ENCODE results near the gene PROS1. TPM values are rescaled to one million over a fixed set of nuclear protein-coding genes. Genes with fewer than 3 reads are reported as not detected.
"Not testable (repeated sequence)": the region's sequence is repeated elsewhere in the genome, so short reads cannot be mapped to it uniquely, and the experiment has no call there.

PROS1 gene
- total RNA-seq, 4 donors from 2014 or later, result 20.0 to 84.4 (median 39.9) TPM

DNA sequence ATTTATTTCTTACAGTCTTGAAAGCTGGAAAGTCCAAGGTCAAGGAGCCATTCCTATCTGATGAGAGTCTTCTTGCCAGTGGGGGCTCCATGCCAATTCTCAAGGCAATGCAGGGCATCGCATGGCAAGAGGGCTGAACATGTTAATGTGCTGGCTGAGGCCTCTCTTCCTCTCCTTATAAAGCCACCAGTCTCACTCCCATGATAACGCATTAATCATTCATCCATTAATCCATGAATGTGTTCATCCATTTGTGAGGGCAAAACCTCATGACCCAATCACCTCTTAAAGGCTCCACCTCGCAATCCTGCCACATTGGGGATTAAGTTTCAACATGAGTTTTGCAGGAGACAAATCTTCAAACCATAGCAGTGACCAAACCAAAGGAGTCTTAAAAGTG, 118.3 kb downstream of the PROS1 start:
- TF ChIP-seq, protein P1, sequence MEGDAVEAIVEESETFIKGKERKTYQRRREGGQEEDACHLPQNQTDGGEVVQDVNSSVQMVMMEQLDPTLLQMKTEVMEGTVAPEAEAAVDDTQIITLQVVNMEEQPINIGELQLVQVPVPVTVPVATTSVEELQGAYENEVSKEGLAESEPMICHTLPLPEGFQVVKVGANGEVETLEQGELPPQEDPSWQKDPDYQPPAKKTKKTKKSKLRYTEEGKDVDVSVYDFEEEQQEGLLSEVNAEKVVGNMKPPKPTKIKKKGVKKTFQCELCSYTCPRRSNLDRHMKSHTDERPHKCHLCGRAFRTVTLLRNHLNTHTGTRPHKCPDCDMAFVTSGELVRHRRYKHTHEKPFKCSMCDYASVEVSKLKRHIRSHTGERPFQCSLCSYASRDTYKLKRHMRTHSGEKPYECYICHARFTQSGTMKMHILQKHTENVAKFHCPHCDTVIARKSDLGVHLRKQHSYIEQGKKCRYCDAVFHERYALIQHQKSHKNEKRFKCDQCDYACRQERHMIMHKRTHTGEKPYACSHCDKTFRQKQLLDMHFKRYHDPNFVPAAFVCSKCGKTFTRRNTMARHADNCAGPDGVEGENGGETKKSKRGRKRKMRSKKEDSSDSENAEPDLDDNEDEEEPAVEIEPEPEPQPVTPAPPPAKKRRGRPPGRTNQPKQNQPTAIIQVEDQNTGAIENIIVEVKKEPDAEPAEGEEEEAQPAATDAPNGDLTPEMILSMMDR (IDR thresholded peaks at IDR 0.05), result no peak
- TF ChIP-seq POLR2A (IDR thresholded peaks at IDR 0.05), result no peak
- Histone ChIP-seq H3K27me3 (no peaks in the 10 kb centered on the region), H3K9me3 (no peaks in the 10 kb centered on the region), H3K4me3 (replicated peaks in 1 of 3) (no peak overlapping the region), H3K27ac (no peak overlapping the region), H3K4me1 (no peaks in the 10 kb centered on the region), H3K36me3 (no peaks in the 10 kb centered on the region)
- 83 to 89% methylated on average over 3 of the region's 3 CpGs for WGBS, 2 donors
- intact Hi-C loops (cut with DNase I), result no loop called here
- no peak for DNase-seq

DNA sequence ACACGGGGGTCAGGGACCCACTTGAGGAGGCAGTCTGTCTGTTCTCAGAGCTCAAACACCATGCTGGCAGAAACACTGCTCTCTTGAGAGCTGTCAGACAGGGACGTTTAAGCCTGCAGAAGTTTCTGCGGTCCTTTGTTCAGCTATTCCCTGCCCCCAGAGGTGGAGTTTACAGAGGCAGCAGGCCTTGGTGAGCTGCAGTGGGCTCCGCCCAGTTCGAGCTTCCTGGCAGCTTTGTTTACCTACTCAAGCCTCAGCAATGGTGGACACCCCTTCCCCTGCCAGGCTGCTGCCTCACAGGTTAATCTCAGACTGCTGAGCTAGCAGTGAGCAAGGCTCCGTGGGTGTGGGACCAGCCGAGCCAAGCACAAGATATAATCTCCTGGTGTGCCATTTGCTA, 121.5 kb downstream of the PROS1 start:
- H3K36me3 ChIP-seq; intact Hi-C loops (cut with DNase I); H3K4me1 ChIP-seq; DNase-seq; H3K4me3 ChIP-seq (replicated peaks in 1 of 3); H3K9me3 ChIP-seq; H3K27ac ChIP-seq; H3K27me3 ChIP-seq: not testable (repeated sequence)
- whole genome bisulfite sequencing, 2 donors, result 78 to 79% methylated on average over 6 to 7 of the region's 7 CpGs

DNA sequence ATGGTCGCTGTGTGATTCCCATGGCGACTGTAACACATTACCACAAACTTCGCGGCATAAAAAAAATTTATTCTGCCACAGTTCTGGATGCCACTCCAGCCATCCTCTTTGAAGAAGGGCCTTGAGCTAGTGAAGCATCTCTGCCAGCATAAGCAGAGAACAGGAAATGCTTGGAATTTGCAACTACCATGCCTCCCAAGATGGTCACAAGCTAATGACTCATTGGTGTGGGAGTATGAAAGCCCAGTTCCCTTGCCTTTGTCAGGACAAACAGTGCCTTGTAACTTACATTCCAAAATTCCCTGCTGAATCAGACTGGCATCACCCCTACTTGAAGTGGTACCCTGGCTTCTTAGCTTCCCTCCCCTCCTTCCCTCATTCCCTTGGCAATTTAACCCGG, 129.7 kb downstream of the PROS1 start:
- Histone ChIP-seq H3K27ac (no peak overlapping the region), H3K4me1 (peaks cover 0 to 3% of the 10 kb centered on the region in 2 donors), H3K36me3 (no peaks in the 10 kb centered on the region), H3K9me3 (no peaks in the 10 kb centered on the region), H3K4me3 (replicated peaks in 1 of 3) (no peak overlapping the region), H3K27me3 (no peaks in the 10 kb centered on the region)
- TF ChIP-seq POLR2A (IDR thresholded peaks at IDR 0.05), result no peak
- TF ChIP-seq, protein P1 (IDR thresholded peaks at IDR 0.05), result no peak
- DNase-seq, result no peak
- WGBS, 2 donors, result 84 to 89% methylated on average over 5 of the region's 5 CpGs
- intact Hi-C loops (cut with DNase I), result no loop called here

DNA sequence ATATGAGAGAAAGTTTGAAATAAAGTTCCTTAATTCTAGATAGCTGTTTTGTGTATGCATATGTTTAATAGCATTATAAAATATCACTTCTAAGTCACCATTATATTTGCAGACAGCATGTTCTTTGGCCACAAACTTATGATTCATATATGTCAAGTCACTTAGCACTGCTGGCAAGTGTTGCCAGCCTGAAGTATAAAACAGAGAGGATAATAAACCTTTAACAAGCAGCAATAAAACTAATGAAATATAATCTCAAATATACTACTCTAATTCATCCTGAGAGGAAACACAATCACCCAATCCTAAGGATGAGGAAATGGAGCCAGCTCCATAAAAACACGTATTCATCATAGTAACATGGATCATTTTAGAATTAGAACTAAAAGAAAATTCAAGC, 134.5 kb downstream of the PROS1 start:
- DNase-seq; H3K9me3 ChIP-seq; H3K4me3 ChIP-seq (replicated peaks in 1 of 3); H3K27ac ChIP-seq; H3K27me3 ChIP-seq; H3K4me1 ChIP-seq; intact Hi-C loops (cut with DNase I); H3K36me3 ChIP-seq: not testable (repeated sequence)
- WGBS, 2 donors, result 44 to 49% methylated on average over 1 of the region's 1 CpG

Small RNA genes within 50 kb of the gene (small RNA-seq; reads per million reads assigned to genes)
- gene RF00019 (not detected), gene RNU6-488P (not detected), gene RNU6-511P (not detected)

Other genes starting within 250 kb of the PROS1 start
- 10 to 100 TPM; 14.6 to 27.3 (median 16.0) TPM for gene ARL13B, start 6.3 kb upstream of the PROS1 start, total RNA-seq
- not detected for gene STX19, start 54.7 kb upstream of the PROS1 start, total RNA-seq
- 1 to 10 TPM; 5.5 to 7.7 (median 6.4) TPM for gene DHFR2, start 89.0 kb upstream of the PROS1 start, total RNA-seq
- gene NSUN3, start 89.2 kb upstream of the PROS1 start, total RNA-seq, result 10 to 100 TPM; 12.5 to 22.5 (median 15.4) TPM